Activated T-cell treated with anti-CD3 and anti-CD28 coated beads, Interleukin-2, amount 50 U/mL, for 48 hours (primary cell): ENCODE results near the gene COLEC12.

Experiments used
- DNase-seq, 2 experiments: peaks; one replicate each; pipeline ENCODE4 v3.0.0-alpha.2; 2020

Gene COLEC12

DNA sequence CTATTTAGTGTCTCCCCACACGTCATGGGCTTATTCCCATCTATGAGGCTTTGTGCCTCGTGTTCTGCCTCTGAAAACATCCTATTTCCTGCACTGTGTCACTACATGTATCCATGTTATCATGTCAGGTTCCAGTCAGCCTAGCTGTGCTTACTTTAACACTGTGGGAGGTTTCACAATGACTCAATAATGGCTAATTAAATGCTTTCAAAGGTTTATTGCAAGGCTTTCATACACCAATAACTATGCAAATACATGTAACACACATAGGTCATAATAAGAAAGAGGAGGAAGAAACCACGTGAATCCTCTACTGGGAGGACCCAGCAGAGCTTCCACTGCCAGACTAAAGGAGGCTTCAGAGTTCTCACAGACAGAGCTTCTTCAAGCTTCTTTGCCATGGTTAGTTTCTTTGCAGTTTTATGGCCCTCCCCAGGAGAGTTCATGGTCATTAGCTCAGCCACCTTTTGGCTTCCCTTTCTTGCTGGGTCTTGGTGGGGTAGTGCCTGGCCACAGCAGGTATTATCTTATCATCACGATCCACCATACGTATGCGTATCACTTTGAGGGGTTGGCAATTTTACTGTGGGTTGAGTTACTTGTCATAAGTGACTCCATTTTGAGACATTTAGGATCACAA lies 5.1 kb upstream of the COLEC12 start:
- DNase-seq, result no peak

GRCh38 chr18:501406-501714 lies 859 bp upstream of the COLEC12 start:
- no peak for DNase-seq

- peak in 1 of 2 experiments; percentile 17 for DNase-seq
Observed at GRCh38 chr18:499776-500631, 497 bp downstream of the COLEC12 start.

- DNase-seq, result no peak
Observed at GRCh38 chr18:498931-499775, 1.3 kb downstream of the COLEC12 start.

DNA sequence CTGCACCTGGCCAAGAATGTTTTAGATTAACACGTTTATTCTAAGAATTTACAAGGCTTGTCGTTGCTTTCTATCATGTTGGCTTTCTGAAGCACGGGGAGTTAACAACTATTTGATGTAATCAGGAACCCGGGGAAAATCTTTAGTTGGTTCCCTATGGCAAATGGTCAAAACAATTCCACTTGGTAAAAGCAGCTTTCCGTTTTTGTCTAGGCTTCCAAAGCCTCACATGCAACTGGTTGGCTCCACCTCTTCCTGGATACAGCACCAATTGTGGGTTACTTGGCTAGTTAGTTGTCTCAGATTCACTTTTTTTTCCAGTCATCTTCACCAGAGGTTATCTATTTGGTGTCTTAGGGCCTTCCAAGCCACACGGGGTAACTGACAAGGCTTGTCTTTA lies 2.8 kb downstream of the COLEC12 start:
- no peak for DNase-seq

- no peak for DNase-seq
Observed at GRCh38 chr18:495452-495851, 5.0 kb downstream of the COLEC12 start.

DNA sequence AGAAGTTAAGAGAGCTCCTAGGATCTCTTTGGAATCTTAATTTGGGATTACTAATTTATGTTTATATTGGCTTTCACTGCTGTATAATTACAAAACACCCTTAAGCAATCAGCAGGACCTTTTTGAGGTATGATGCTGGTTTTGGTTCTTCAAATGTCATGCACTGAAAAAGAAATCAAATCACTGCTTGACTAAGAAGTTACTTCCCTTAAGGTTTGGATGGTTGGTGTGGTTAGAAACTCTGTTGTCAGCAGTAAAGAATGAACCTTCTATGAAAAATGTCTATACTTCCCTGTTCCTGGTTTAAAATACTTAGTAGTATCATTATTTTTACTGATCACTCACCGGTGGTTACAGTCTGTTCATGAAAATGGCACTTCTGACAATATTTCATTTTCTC lies 5.5 kb downstream of the COLEC12 start:
- no peak for DNase-seq

GRCh38 chr18:493986-494983 lies 6.2 kb downstream of the COLEC12 start:
- DNase-seq, result no peak

GRCh38 chr18:492451-492850 lies 8.1 kb downstream of the COLEC12 start:
- DNase-seq, result no peak

GRCh38 chr18:490624-491023 lies 9.9 kb downstream of the COLEC12 start:
- no peak for DNase-seq

- no peak for DNase-seq
Observed at GRCh38 chr18:490024-490366, 10.5 kb downstream of the COLEC12 start.

- DNase-seq, result no peak
Observed at GRCh38 chr18:489244-490023, 11.1 kb downstream of the COLEC12 start.

GRCh38 chr18:486929-487740 lies 13.4 kb downstream of the COLEC12 start:
- no peak for DNase-seq

DNA sequence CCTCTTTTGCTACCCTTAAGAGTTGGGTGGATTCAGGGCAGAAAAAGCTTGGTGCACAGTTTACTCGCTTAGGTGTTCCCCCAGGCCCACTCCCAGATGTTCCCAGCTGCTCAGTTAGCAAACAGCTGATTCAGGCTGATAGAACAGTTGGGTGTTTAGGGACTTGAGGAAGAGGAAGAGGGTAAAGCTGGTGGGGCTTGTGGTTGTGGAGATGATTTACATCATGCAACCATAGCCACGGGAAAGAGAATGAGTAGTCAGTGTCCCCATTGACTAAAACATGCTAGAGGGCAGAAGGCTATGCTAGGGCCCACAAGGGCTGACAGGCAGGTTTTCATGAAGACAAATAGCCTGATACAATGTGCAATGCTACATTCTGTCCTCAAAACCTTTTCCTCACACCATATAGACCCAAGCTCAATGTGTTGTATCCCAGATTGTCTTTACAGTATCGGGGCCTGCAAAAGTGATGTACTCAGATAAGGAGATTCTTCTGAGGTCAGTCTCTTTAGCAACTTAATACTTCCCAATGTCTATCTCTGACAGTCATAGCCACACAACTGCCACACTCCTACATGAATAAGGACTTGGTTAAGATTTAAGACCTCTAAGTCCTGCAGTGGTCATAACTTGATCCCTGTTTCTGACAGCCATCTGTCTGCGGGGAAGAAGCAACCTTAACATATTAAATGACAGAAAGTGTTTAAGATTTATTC lies 15.6 kb downstream of the COLEC12 start:
- no peak for DNase-seq

DNA sequence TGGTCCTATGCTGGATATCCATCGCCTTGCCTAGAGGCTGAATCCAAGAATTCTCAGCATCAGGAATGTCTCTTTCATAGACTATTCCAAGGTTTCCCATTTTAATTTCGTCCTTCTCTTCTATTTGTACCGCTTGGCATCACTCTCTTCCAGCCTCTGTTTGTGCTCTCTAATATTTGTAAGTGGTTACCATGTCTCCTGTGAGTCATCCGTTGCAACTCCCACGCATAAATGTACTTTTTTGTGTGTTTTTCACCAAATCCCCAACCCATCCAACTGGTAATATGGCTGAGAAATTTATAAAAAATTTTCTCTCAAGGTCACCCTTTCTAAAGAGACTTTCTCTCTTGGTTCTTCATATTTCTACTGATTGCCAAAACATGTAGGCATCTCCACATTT lies 21.8 kb downstream of the COLEC12 start:
- no peak for DNase-seq

DNA sequence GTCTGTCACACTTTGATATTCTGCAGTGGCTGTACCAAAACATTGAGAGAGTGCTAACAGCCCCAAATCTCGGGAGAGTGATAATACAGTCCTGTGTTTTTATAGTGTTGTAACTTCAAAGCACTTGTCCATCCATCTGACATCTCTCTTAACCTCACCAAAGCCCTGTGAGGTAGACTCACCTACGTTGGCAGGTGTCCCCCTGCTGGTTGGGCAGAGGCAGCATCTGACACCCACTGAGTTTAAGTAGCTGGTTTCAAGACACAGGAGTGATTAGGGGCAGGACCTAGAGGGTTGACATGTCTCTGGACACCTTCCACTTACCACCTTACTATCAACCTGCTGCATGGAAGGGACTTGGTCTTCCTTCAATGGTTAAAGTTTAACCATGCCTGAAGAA lies 22.9 kb downstream of the COLEC12 start:
- peak in 1 of 2 experiments; percentile 22 for DNase-seq

DNA sequence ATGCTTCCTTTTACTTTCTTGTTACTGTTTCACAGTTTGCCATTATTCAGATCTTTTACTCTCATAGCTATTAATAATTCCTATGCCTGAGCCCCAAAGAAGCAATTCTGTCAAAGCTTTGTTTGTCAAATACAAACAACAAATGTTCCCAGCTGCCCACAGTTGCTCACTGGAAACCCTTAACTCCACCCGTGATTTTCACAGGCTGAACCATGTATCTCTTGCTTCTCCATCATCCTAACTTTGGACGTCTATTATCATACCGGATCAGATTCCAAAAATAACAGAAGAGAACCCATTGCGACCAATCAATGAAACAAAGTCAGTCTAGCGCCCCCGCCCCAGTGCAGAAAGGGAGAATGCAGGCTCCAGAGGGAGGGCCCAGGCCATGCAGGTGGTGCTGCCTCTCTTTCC lies 24.2 kb downstream of the COLEC12 start:
- no peak for DNase-seq

GRCh38 chr18:475202-476031 lies 25.1 kb downstream of the COLEC12 start:
- DNase-seq, result no peak

DNA sequence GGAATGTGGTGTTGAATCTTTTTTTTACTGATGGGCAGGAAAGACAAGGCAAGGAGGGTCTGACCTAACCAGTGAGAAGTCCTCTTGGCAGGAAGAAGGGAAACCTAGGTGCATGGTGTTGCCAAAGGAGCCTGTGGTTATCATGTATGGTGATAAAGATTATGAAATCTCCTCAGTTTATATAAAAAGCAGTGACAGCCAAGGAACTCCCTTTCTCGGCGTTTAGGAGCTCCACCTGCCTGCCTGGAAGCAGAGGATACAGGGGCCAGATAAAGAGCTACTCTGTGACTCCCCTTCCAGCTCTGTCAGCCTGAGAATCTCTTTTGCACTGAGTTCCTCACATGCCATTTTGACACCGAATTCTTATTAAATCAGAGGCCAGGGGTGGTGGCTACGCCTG lies 26.1 kb downstream of the COLEC12 start:
- DNase-seq, result no peak
